HG03139 (cell line): Measurements from ENCODE around the gene DPEP1.

Experiments
- ATAC-seq: cut with Tn5 transposase; IDR thresholded peaks from one replicate; pipeline ENCODE4 v1.9.1; 2021; ENCODE audit not compliant: unreplicated experiment

DPEP1 gene

DNA sequence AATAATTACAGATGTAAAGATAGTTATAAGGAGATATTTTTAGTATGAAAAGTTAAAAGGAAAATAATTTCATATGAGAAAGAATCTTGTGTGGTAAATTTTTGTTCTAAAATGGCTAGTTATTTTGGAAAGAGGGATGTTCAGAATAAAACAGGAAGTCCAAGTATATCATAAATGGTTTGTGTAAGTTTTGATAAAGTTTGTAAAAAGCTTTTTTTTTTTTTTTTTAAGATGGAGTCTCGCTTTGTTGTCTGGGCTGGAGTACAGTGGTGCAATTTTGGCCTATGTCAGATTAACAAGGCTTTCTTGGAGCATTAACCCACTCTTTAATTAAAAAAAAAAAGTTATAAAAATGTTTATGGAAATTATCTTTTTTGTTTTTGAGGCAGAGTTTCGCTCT is 64.8 kb downstream of the DPEP1 start:
- ATAC-seq: no peak

- no peak for ATAC-seq
Observed at GRCh38 chr16:89685916-89686315, 72.5 kb downstream of the DPEP1 start.

GRCh38 chr16:89686520-89687091 is 73.2 kb downstream of the DPEP1 start, which contains the start of gene CDK10:
TSS of gene CDK10 (plus strand) at chr16:89686689. CDS start at chr16:89686711, 22 bp downstream.
- ATAC-seq: peak; percentile 72

DNA sequence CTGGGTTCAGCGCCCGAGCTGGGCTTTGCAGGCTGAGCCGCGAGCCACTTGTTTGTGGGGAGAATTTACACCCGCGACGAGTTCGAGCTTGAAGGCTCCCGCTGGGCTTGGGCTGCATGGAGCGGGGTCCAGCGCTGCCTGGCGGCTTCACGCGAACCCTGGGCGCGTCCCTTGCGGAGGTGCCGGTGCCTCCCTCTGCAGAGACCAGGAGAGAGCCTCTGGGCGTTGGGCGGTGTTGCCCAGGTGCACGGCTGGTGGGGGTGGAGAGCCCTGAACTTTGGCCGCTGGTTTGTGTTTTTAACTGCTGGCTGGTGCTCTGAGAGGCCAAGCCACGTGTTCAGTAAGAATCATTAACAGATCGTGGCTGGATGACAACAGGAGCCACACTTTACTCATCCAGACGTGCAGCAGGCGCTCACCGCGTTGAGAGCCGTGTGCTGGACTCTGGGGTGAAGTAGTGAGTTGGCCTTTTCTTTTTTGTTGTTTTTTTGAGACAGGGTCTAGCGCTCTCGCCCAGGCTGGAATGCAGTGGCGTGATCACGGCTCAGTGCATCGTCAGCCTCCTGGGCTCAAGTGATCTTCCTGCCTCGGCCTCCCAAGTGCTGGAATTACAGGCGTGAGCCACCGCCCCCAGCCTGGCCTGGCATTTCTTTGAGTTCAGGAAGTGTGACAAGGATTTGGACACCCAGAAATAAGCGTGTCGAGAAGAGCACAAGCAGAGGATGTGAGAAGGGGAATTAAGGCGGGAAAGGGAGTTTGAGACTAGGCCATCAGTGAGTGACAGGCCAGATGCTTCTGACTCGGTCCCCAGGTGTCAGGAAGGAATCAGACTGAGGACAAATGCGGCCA is 73.9 kb downstream of the DPEP1 start:
- peak; percentile 42 for ATAC-seq
